HS-27A (cell line): Measurements from ENCODE around the gene OSGEPL1.
"Not testable (repeated sequence)": the region's sequence is repeated elsewhere in the genome, so short reads cannot be mapped to it uniquely, and the experiment has no call there.

ENCODE experiments used
- DNase-seq: peaks from one replicate; pipeline ENCODE4 v3.0.0-alpha.2; 2012; ENCODE audit warnings: low read depth, missing footprints

Gene OSGEPL1

GRCh38 chr2:189762551-189763298 lies at the start of gene OSGEPL1:
Gene OSGEPL1, minus strand, starts transcription at chr2:189762792. Its CDS starts 1,152 bp downstream, at chr2:189761640.
- DNase-seq: peak; percentile 71

GRCh38 chr2:189803431-189803830 lies 40.8 kb upstream of the OSGEPL1 start:
- no peak for DNase-seq

GRCh38 chr2:189802396-189802912 lies 39.9 kb upstream of the OSGEPL1 start:
- no peak for DNase-seq

- DNase-seq: no peak
Observed at GRCh38 chr2:189799531-189799930, 36.9 kb upstream of the OSGEPL1 start.

- no peak for DNase-seq
Observed at GRCh38 chr2:189799030-189799331, 36.4 kb upstream of the OSGEPL1 start.

GRCh38 chr2:189798312-189799029 lies 35.9 kb upstream of the OSGEPL1 start:
- DNase-seq: no peak

GRCh38 chr2:189797902-189798301 lies 35.3 kb upstream of the OSGEPL1 start:
- DNase-seq: no peak

- no peak for DNase-seq
Observed at GRCh38 chr2:189794310-189794709, 31.7 kb upstream of the OSGEPL1 start.

GRCh38 chr2:189791338-189792042 lies 28.9 kb upstream of the OSGEPL1 start:
- no peak for DNase-seq

GRCh38 chr2:189783927-189784867 lies 21.6 kb upstream of the OSGEPL1 start, which contains the start of the genes ORMDL1 and PMS1:
Gene ORMDL1, minus strand, starts transcription at chr2:189784339. Its CDS starts 1,744 bp downstream, at chr2:189782595.
Gene PMS1, plus strand, starts transcription at chr2:189784450. Its CDS starts 7,360 bp downstream, at chr2:189791810.
- peak; percentile 69 for DNase-seq

- DNase-seq: no peak
Observed at GRCh38 chr2:189783451-189783926, 20.9 kb upstream of the OSGEPL1 start.

- DNase-seq: no peak
Observed at GRCh38 chr2:189782221-189782671, 19.7 kb upstream of the OSGEPL1 start.

GRCh38 chr2:189772212-189772611 lies 9.6 kb upstream of the OSGEPL1 start:
- DNase-seq: no peak

GRCh38 chr2:189770590-189771322 lies 8.2 kb upstream of the OSGEPL1 start:
- DNase-seq: no peak

GRCh38 chr2:189763908-189764661 lies 1.5 kb upstream of the OSGEPL1 start:
- DNase-seq: no peak

GRCh38 chr2:189762229-189762550 lies 402 bp downstream of the OSGEPL1 start:
- DNase-seq: no peak

- not testable (repeated sequence) for DNase-seq
Observed at GRCh38 chr2:189760154-189760553, 2.4 kb downstream of the OSGEPL1 start.

- no peak for DNase-seq
Observed at GRCh38 chr2:189756311-189756952, 6.2 kb downstream of the OSGEPL1 start.

- no peak for DNase-seq
Observed at GRCh38 chr2:189751080-189751658, 11.4 kb downstream of the OSGEPL1 start.
